T47D (cell line): Measurements from ENCODE around the gene CNNM2.
"Not testable (repeated sequence)": the region's sequence is repeated elsewhere in the genome, so short reads cannot be mapped to it uniquely, and the experiment has no call there.

Source experiments
- DNase-seq, 2 experiments: peaks; one replicate each; pipeline versions ENCODE4 v3.0.0 to v3.0.0-alpha.2; 2011 to 2012; ENCODE audit warnings: low read depth in 1 of 2, low spot score in 1 of 2
- JUND ChIP-seq: IDR thresholded peaks from 2 replicates; pipeline ENCODE4 v1.6.1; 2012; ENCODE audit warnings: low read depth
- in situ Hi-C: cut with HindIII; loops from 2 replicates; pipeline ENCODE4 v1.10.0; 2016; ENCODE audit warnings: low sequenced_read_pairs, low pct_unique_long_range_greater_than_20kb

The CNNM2 gene

GRCh38 chr10:103044942-103045489 is 126.9 kb downstream of the CNNM2 start:
- TF ChIP-seq JUND, result 0 out of 2 replicates have a peak, but pooled peaks have one; percentile 11
- in situ Hi-C loops, result no loop called here
- no peak for DNase-seq

DNA sequence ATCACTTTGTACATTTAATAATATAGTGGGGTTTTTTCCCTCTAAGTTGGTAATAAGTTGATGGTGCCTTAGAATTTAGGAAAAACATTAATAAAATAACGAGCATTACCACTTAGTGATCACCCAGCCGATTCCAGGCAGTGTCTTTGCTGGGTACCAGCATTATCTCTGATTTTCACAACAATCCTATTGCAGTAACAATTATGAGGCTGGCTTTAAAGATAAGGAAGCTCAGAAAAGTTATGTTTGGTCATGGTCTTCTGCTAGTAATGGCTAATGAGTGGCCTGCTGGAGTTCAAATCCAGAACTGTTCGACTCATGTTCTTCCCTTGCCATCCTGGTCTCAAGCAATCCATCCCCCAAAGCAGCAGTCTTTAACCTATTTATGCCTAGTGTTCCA is 127.9 kb downstream of the CNNM2 start:
- in situ Hi-C loops, result no loop called here
- no peak for TF ChIP-seq JUND
- no peak for DNase-seq

DNA sequence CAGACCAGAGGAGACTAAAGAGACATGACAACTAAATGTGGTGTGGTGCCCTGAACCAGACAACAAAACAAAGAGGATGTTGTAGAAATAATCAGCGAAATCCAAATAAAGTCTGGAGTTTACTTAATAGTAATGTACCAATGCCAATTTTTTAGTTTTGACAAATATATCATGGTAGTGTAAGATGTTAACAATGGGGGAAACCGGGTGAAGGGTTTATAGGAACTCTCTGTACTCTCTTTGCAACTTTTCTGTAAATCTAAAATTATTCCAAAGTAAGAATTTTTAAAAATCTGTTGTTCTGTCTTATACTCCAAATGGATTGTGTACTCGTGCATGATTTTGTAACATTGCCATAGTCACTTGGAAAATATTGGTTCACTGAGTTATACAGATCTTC is 129.3 kb downstream of the CNNM2 start:
- in situ Hi-C loops, result no loop called here
- DNase-seq, result no peak
- TF ChIP-seq JUND, result no peak

GRCh38 chr10:103049237-103049636 is 131.1 kb downstream of the CNNM2 start:
- DNase-seq, result no peak
- in situ Hi-C loops, result no loop called here
- TF ChIP-seq JUND, result no peak

DNA sequence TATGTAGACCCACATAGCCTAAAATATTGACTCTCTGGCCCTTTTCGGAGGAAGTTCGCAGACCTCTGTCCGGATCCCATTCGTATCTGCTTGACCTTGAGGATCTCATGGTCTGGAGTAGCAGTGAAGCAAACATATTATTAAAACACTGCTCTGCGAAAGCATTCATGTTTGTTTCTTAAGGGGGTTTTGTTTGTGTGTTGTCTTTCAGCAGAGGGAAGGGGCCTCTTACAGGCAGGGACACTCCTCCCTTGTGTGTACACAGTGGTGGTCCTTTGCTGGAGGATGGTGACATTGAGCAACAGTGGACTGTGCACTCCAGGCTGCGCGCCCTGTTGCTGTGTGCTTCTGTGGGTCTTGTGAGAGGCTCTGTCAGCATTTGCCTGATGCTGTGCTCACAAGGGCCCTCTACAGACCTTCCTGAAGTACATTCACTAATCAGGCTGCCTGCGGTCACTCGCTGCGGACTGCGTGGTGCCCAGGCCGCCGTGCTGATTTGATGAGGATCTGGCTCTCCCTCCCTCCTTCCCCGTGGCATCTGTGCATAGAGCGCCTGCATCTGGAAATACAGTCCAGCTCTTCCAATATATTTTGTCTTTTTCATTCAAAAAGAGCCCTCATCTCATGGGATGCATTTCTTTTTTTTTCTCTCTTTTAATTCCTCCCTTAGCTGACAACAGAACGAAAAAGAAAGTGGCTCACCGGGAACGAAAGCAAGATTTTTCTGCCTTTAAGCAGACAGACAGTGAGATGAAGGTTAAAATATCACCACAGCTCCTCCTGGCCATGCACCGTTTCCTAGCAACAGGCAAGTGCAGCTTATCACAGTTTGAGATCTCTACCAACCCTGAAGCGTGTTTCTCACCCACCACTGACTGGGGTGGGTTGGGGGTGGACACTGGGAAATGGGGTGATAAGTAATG is 135.8 kb downstream of the CNNM2 start:
- no peak for TF ChIP-seq JUND
- in situ Hi-C loops, result no loop called here
- DNase-seq, result peak; percentile 58 to 81

GRCh38 chr10:103054621-103055020 is 136.5 kb downstream of the CNNM2 start:
- TF ChIP-seq JUND, result no peak
- in situ Hi-C loops, result no loop called here
- DNase-seq, result no peak

DNA sequence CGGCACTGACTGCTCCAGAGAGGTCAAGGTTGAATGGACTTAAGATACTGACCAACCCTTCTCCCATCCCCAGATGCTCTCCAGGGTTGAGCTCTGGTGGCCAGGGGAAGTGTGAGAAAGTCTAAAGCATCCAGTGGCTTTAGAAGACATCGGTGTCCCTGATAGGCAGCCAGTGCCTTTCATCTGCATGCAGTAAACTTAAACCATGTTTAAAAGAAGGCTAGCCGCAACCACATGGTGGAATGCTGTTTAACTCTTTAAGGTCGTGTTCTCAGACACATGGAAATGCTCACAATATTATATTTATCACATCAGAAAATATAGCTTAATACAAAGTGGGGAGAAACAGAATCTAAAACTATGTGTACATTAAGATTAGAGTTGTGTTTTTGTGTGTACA is 137.0 kb downstream of the CNNM2 start:
- in situ Hi-C loops, result no loop called here
- no peak for DNase-seq

DNA sequence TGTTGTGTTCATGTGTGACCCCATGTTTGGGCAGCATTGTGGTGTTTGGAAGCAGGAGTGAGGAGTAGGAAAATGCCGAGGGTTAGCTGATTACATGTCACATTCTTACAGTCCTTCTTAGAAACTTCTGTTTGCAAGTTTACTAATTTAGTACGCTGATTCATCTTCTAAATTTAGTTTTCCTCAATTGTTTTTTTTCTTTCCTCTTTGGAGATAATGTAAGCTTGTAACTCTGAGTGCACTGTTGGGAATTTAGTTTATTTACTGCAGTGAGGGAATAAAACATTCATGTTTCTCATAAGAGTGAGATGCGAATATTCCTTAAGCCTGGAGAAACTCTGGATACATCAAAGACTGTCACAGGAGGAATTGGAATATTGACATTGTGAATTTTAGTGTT is 139.9 kb downstream of the CNNM2 start:
- in situ Hi-C loops, result no loop called here
- TF ChIP-seq JUND, result no peak
- no peak for DNase-seq

More for the DNA sequence above, 137.0 kb downstream of the CNNM2 start:
- no peak for TF ChIP-seq JUND

DNA sequence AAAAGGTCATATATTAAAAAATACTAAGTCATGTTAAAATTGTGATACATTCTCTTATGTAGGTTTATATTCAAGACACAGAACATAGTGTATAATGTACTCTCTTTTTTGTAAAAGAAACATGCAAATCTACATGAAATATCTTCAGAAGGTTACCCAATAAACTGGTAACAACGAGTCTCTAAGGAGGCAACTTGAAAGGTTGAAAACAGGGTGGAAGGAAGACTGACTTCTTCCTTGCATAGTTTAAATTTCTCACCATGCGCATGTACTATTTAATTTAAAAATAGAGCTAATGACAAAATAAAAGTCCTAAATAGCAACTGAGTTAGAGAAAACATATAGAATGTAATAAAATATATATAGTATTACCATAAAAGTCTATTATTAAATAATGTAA is 142.5 kb downstream of the CNNM2 start:
- in situ Hi-C loops, result no loop called here
- DNase-seq, result no peak
- TF ChIP-seq JUND, result no peak

GRCh38 chr10:103062854-103063590 is 144.9 kb downstream of the CNNM2 start:
- TF ChIP-seq JUND, result no peak
- peak in 1 of 2 experiments; percentile 72 for DNase-seq
- in situ Hi-C loops, result no loop called here

GRCh38 chr10:103064956-103065355 is 146.9 kb downstream of the CNNM2 start:
- no peak for DNase-seq
- no peak for TF ChIP-seq JUND
- in situ Hi-C loops, result no loop called here

DNA sequence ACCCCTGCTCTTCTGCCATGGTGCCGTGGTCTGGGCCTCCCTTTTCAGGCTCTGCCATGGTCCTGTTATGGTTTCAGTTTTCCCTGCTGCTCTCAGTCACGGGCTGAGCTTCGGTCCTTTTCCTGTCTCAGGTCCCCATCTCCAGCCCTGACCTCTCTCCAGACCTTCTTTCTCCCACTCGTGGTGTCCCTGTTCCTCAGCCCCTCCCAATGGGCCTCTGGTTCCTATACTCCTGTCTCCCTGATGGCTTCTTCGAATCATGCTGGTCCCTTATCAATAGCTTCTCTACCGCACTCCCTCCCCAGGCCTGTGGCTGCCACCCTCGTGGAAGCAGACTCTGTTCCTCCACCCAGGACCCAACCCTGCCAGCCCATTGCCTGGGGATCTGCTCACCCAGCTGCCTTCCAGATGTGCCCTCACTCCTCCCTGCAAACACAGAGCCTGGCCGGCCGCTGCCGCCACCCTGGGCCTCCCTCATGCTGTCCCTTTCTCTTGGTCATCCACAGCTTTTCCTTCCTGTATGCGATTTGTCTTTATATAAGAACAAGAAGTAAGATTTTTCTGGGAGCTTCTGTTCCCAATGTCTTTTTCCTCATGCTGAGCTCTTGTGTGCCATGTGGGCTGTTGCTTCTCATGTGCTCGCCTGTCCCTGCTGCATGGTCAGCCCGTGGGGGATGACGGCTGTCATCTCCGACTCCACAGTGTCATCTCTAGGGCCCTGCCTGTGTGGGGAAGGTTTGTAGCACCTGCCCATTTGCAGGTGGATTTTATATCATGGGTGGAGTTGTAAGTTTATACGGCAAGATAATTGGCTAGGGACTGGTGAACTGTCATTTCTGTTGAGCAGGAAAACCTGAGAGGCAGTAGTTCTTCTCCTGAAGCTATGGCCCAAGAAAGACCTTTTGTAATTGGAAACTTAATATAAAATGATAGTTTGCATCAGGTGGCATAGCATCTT is 148.3 kb downstream of the CNNM2 start:
- TF ChIP-seq JUND, result no peak
- no peak for DNase-seq
- in situ Hi-C loops, result no loop called here

- in situ Hi-C loops, DNase-seq: not testable (repeated sequence)
Measured at GRCh38 chr10:103067099-103067477, 149.0 kb downstream of the CNNM2 start.
